ENCODE measurements around the gene ZNF646.

- TF ChIP-seq, protein P1, sequence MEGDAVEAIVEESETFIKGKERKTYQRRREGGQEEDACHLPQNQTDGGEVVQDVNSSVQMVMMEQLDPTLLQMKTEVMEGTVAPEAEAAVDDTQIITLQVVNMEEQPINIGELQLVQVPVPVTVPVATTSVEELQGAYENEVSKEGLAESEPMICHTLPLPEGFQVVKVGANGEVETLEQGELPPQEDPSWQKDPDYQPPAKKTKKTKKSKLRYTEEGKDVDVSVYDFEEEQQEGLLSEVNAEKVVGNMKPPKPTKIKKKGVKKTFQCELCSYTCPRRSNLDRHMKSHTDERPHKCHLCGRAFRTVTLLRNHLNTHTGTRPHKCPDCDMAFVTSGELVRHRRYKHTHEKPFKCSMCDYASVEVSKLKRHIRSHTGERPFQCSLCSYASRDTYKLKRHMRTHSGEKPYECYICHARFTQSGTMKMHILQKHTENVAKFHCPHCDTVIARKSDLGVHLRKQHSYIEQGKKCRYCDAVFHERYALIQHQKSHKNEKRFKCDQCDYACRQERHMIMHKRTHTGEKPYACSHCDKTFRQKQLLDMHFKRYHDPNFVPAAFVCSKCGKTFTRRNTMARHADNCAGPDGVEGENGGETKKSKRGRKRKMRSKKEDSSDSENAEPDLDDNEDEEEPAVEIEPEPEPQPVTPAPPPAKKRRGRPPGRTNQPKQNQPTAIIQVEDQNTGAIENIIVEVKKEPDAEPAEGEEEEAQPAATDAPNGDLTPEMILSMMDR (conservative IDR thresholded peaks at IDR 0.05; ENCODE audit: low read length), result no peak
- TF ChIP-seq EZH2phosphoT487 (IDR thresholded peaks at IDR 0.05; ENCODE audit: borderline replicate concordance, low read depth, low read length), result no peak
These were observed 5.2 kb downstream of the ZNF646 start for GRCh38 chr16:31079342-31079944.
